CD14-positive monocyte (primary cell): ENCODE data around the gene PPFIA3. TPM values are rescaled to one million over a fixed set of nuclear protein-coding genes. Genes with fewer than 3 reads are reported as not detected.
A peak's percentile ranks its signal among the peaks of the same experiment; 100 is the strongest.

Source experiments
- DNase-seq, 3 donors: peaks; one replicate each; pipeline ENCODE4 v3.0.0-alpha.2; 2011 to 2022
- H2AFZ ChIP-seq: 2 replicates; pipeline ENCODE4 v1.6.0; 2012; ENCODE audit warnings: mild to moderate bottlenecking, low read depth, low read length, inconsistent platforms; ENCODE audit not compliant: insufficient read depth, poor library complexity, severe bottlenecking
- H3K27ac ChIP-seq, 2 donors: 1 replicate in 1 of 2; 2 replicates in 1 of 2; pipeline ENCODE4 v1.5.1; 2012 to 2013; ENCODE audit warnings: low read length in 2 of 2, control low read depth in 1 of 2, inconsistent platforms in 1 of 2, low read depth in 1 of 2, mild to moderate bottlenecking in 1 of 2
- H3K27me3 ChIP-seq, 2 donors: one replicate each; pipeline versions ENCODE4 v1.6.0 to v1.6.1; 2011 to 2013; ENCODE audit warnings: low read length in 2 of 2; ENCODE audit not compliant: control insufficient read depth in 2 of 2, insufficient read depth in 2 of 2
- H3K36me3 ChIP-seq, 2 donors: replicated peaks in 1 of 2; 1 replicate in 1 of 2; 2 replicates in 1 of 2; pipeline versions ENCODE4 v1.5.1 to v1.6.1; 2012 to 2013; ENCODE audit warnings: low read length in 2 of 2, control low read depth in 1 of 2, inconsistent platforms in 1 of 2, mild to moderate bottlenecking in 1 of 2; ENCODE audit not compliant: insufficient read depth in 2 of 2, control insufficient read depth in 1 of 2
- H3K4me1 ChIP-seq, 2 donors: 1 replicate in 1 of 2; 2 replicates in 1 of 2; pipeline versions ENCODE4 v1.5.1 to v1.6.1; 2012 to 2013; ENCODE audit warnings: low read length in 2 of 2, control low read depth in 1 of 2, inconsistent platforms in 1 of 2, mild to moderate bottlenecking in 1 of 2, moderate library complexity in 1 of 2; ENCODE audit not compliant: insufficient read depth in 2 of 2, control insufficient read depth in 1 of 2
- H3K4me2 ChIP-seq: replicated peaks from 2 replicates; pipeline ENCODE3; 2012; ENCODE audit warnings: low read length, moderate library complexity, mild to moderate bottlenecking; ENCODE audit not compliant: poor library complexity, severe bottlenecking; ENCODE audit errors: extremely low read depth
- H3K4me3 ChIP-seq, 3 experiments: fragments of 200-600 bp in 1 of 3; sonication (generic) in 1 of 3; replicated peaks in 1 of 3; 1 replicate in 2 of 3; 2 replicates in 1 of 3; pipeline ENCODE4 v1.5.1; 2011 to 2013; ENCODE audit warnings: low read length in 3 of 3, mild to moderate bottlenecking in 3 of 3, control low read depth in 2 of 3, low read depth in 2 of 3, inconsistent platforms in 1 of 3, moderate library complexity in 1 of 3
- H3K79me2 ChIP-seq: 2 replicates; pipeline ENCODE4 v1.6.0; 2012; ENCODE audit warnings: mild to moderate bottlenecking, control low read depth, inconsistent platforms, low read length, moderate library complexity; ENCODE audit not compliant: insufficient read depth
- H3K9ac ChIP-seq: 2 replicates; pipeline ENCODE4 v1.6.0; 2017; ENCODE audit warnings: low read length, mild to moderate bottlenecking; ENCODE audit not compliant: insufficient read depth, poor library complexity, severe bottlenecking
- H3K9me3 ChIP-seq, 2 donors: replicated peaks in 1 of 2; 1 replicate in 1 of 2; 2 replicates in 1 of 2; pipeline versions ENCODE4 v1.5.1 to v1.6.1; 2012 to 2013; ENCODE audit warnings: low read length in 2 of 2, control low read depth in 1 of 2; ENCODE audit not compliant: control insufficient read depth in 1 of 2, insufficient read depth in 1 of 2
- H4K20me1 ChIP-seq: 2 replicates; pipeline ENCODE4 v1.6.0; 2012; ENCODE audit warnings: mild to moderate bottlenecking, low read length, control low read depth, moderate library complexity; ENCODE audit not compliant: insufficient read depth
- H3K27ac Mint-ChIP-seq, 7 donors: one replicate each; pipeline ENCODE4 v1.8.0; 2020; ENCODE audit warnings: mild to moderate bottlenecking in 7 of 7, mixed read lengths in 7 of 7, moderate library complexity in 6 of 7, inconsistent platforms in 2 of 7
- H3K27me3 Mint-ChIP-seq, 3 donors: one replicate each; pipeline ENCODE4 v1.8.0; 2021 to 2022; ENCODE audit warnings: low read depth in 3 of 3, mild to moderate bottlenecking in 3 of 3, mixed read lengths in 3 of 3, moderate library complexity in 3 of 3, inconsistent platforms in 1 of 3
- H3K36me3 Mint-ChIP-seq, 2 donors: one replicate each; pipeline ENCODE4 v1.8.0; 2020; ENCODE audit warnings: mixed read lengths in 2 of 2, inconsistent platforms in 1 of 2, mild to moderate bottlenecking in 1 of 2
- H3K4me1 Mint-ChIP-seq: one replicate; pipeline ENCODE4 v1.8.0; 2020; ENCODE audit warnings: mild to moderate bottlenecking, mixed read lengths
- H3K4me3 Mint-ChIP-seq, 2 donors: one replicate each; pipeline ENCODE4 v1.8.0; 2020; ENCODE audit warnings: mild to moderate bottlenecking in 2 of 2, mixed read lengths in 2 of 2, moderate library complexity in 1 of 2
- H3K9me3 Mint-ChIP-seq, 7 donors: one replicate each; pipeline ENCODE4 v1.8.0; 2020 to 2022; ENCODE audit warnings: mixed read lengths in 7 of 7, mild to moderate bottlenecking in 6 of 7, moderate library complexity in 6 of 7, inconsistent platforms in 2 of 7
- CTCF ChIP-seq: fragments of 200-600 bp; IDR thresholded peaks from one replicate; pipeline ENCODE4 v1.8.0; 2022; ENCODE audit warnings: antibody characterized with exemption, mild to moderate bottlenecking
- WGBS: methylation state at CpG from one replicate; pipeline ENCODE4 v1.1.5; 2013; ENCODE audit warnings: missing lambda C conversion rate; ENCODE audit not compliant: insufficient coverage; 5-methylcytosine and 5-hydroxymethylcytosine counted together
- intact Hi-C, 2 donors: fragments of 100-400 bp; cut with micrococcal nuclease; formaldehyde crosslinking; loops; one replicate each; pipeline versions ENCODE4 v1.15.0 to v1.15.1; 2023
- polyA plus RNA-seq, 3 donors: library from polyadenylated mRNA; depleted of rRNA in 1 of 3; unstranded in 2 of 3; stranded (reverse) in 1 of 3; fragments of 300-500 nt in 2 of 3; fragments of >200 nt in 1 of 3; fragmentation: Illumina TruSeq in 2 of 3; gene quantifications; 1 replicate in 2 of 3; 2 replicates in 1 of 3; pipeline ENCODE4 v1.2.3, GENCODE V29; 2012 to 2021

Gene PPFIA3
- polyA plus RNA-seq, 3 donors = 0.43 TPM; not detected in 2

- Histone ChIP-seq H3K4me1 (peaks cover 11% of the 10 kb centered on the region in 2 donors), H3K4me3 (no peak overlapping the region), H3K79me2 (peaks cover 10% of the 10 kb centered on the region), H3K27ac (no peak overlapping the region), H3K9me3 (no peaks in the 10 kb centered on the region), H2AFZ (no peak overlapping the region), H3K36me3 (no peaks in the 10 kb centered on the region), H3K27me3 (no peaks in the 10 kb centered on the region), H3K9ac (no peak overlapping the region), H3K4me2 (no peak overlapping the region), H4K20me1 (peaks cover 10% of the 10 kb centered on the region)
- no peak for DNase-seq
- WGBS = no CpG with 5 or more reads among the region's 1 CpG
- Mint-ChIP-seq H3K36me3 (no peaks in the 10 kb centered on the region), H3K4me1 (peaks cover 8% of the 10 kb centered on the region), H3K27ac (no peak overlapping the region), H3K4me3 (no peak overlapping the region), H3K9me3 (no peaks in the 10 kb centered on the region), H3K27me3 (peaks cover 2 to 12% (median 3%) of the 10 kb centered on the region in 3 donors)
- intact Hi-C loops = loop anchor here in 1 of 2 donors (10.0 kb wide), 1 partner anchor 374 kb away; the partner anchor contains the start of genes ALDH16A1 and PIH1D1
- TF ChIP-seq CTCF = no peak
Observed at GRCh38 chr19:49081273-49081672, 38.1 kb upstream of the PPFIA3 start.

GRCh38 chr19:49084206-49085019 is 34.9 kb upstream of the PPFIA3 start:
- peaks cover 39% of the 10 kb centered on the region for H4K20me1 ChIP-seq
- peak overlapping the region in 6 of 7 donors; percentile 77 to 95 (median 89) for H3K27ac Mint-ChIP-seq
- WGBS = 71% methylated on average over 18 of the region's 26 CpGs
- peaks cover 39% of the 10 kb centered on the region for H3K79me2 ChIP-seq
- H3K4me2 ChIP-seq = peak overlapping the region; percentile 96
- H3K4me1 Mint-ChIP-seq = peaks cover 21% of the 10 kb centered on the region
- peak overlapping the region; percentile 82 for H2AFZ ChIP-seq
- H3K4me3 Mint-ChIP-seq = peak overlapping the region; percentile 91 to 94
- no peak for TF ChIP-seq CTCF
- peaks cover 18 to 22% of the 10 kb centered on the region in 2 donors for H3K4me1 ChIP-seq
- no peaks in the 10 kb centered on the region for H3K27me3 ChIP-seq
- H3K36me3 Mint-ChIP-seq = peaks cover 8 to 23% of the 10 kb centered on the region in 2 donors
- intact Hi-C loops = loop anchor here in 1 of 2 donors (10.0 kb wide), 1 partner anchor 370 kb away; the partner anchor contains the start of genes ALDH16A1 and PIH1D1
- no peaks in the 10 kb centered on the region for H3K9me3 ChIP-seq
- peaks cover 2 to 4% (median 2%) of the 10 kb centered on the region in 3 donors for H3K27me3 Mint-ChIP-seq
- H3K9ac ChIP-seq = peak overlapping the region; percentile 84
- peak overlapping the region; percentile 62 to 93 (median 71) for H3K4me3 ChIP-seq
- peak overlapping the region; percentile 61 to 84 for H3K27ac ChIP-seq
- DNase-seq = no peak
- peaks cover 9 to 20% of the 10 kb centered on the region in 2 donors for H3K36me3 ChIP-seq
- no peaks in the 10 kb centered on the region for H3K9me3 Mint-ChIP-seq
